ENCODE results near the gene MOB3A. TPM values are rescaled to one million over a fixed set of nuclear protein-coding genes. Genes with fewer than 3 reads are reported as not detected.

Gene MOB3A
- 30.8 and 39.5 TPM in 2 replicates for total RNA-seq

GRCh38 chr19:2096034-2096479 lies at the start of gene MOB3A:
MOB3A (minus strand) TSS chr19:2096326; CDS start chr19:2078560, 17,766 bp downstream.

GRCh38 chr19:2096480-2097202 lies 515 bp upstream of the MOB3A start, which contains the start of gene IZUMO4:
IZUMO4 (plus strand) TSS chr19:2096915; CDS start chr19:2096946, 31 bp downstream.

GRCh38 chr19:2050991-2051772 lies 44.9 kb downstream of the MOB3A start, which contains the start of gene MKNK2:
MKNK2 (minus strand) TSS chr19:2051244; CDS start chr19:2050851, 393 bp downstream.

Other genes starting within 250 kb of the MOB3A start
- gene REXO1, start 247.8 kb downstream of the MOB3A start, total RNA-seq = 8.3 and 12.9 TPM in 2 replicates
- 6.0 and 7.9 TPM in 2 replicates for gene KLF16, start 232.7 kb downstream of the MOB3A start, total RNA-seq
- 77.8 and 116 TPM in 2 replicates for gene ABHD17A, start 210.8 kb downstream of the MOB3A start, total RNA-seq
- gene ADAT3, start 190.9 kb downstream of the MOB3A start, total RNA-seq = 3.3 and 4.3 TPM in 2 replicates
- gene SCAMP4, start 190.9 kb downstream of the MOB3A start, total RNA-seq = 57.1 and 59.6 TPM in 2 replicates
- 44.8 and 79.4 TPM in 2 replicates for gene CSNK1G2, start 155.2 kb downstream of the MOB3A start, total RNA-seq
- gene BTBD2, start 80.6 kb downstream of the MOB3A start, total RNA-seq = 74.3 and 123 TPM in 2 replicates
- gene MKNK2, start 45.1 kb downstream of the MOB3A start, total RNA-seq = 83.2 and 326 TPM in 2 replicates
- 0.58 and 2.5 TPM in 2 replicates for gene IZUMO4, start 589 bp upstream of the MOB3A start, total RNA-seq
- 116 and 169 TPM in 2 replicates for gene AP3D1, start 55.2 kb upstream of the MOB3A start, total RNA-seq
- gene DOT1L, start 67.6 kb upstream of the MOB3A start, total RNA-seq = 6.0 and 6.7 TPM in 2 replicates
- 46.0 and 58.5 TPM in 2 replicates for gene PLEKHJ1, start 140.0 kb upstream of the MOB3A start, total RNA-seq
- gene SF3A2, start 140.5 kb upstream of the MOB3A start, total RNA-seq = 31.4 and 32.3 TPM in 2 replicates
- 0.44 and 1.5 TPM in 2 replicates for gene AMH, start 153.0 kb upstream of the MOB3A start, total RNA-seq
- gene JSRP1, start 160.1 kb upstream of the MOB3A start, total RNA-seq = 0.15 TPM in 1 of 2 replicates, not detected in the other
- not detected in 2 replicates for gene PEAK3, start 185.8 kb upstream of the MOB3A start, total RNA-seq
- gene LINGO3, start 211.8 kb upstream of the MOB3A start, total RNA-seq = not detected in 2 replicates
- gene LSM7, start 232.3 kb upstream of the MOB3A start, total RNA-seq = 71.5 and 158 TPM in 2 replicates
- 40.6 and 48.1 TPM in 2 replicates for gene SPPL2B, start 232.4 kb upstream of the MOB3A start, total RNA-seq

Data from smooth muscle cell of trachea (primary cell).